WTC11 (cell line): ENCODE data around the gene HOXD13. TPM values are rescaled to one million over a fixed set of nuclear protein-coding genes. Genes with fewer than 3 reads are reported as not detected.
A peak's percentile ranks its signal among the peaks of the same experiment; 100 is the strongest.

Source experiments
- ATAC-seq: fragments of 200-7000 bp; cut with Tn5 transposase; 2 replicates; pipeline ENCODE4 v1.10.0; 2021; ENCODE audit warnings: mild to moderate bottlenecking, moderate library complexity
- CTCF ChIA-PET: fragments of 300-600 bp; sonication (Branson Sonifier 250); formaldehyde crosslinking; loops from one replicate; lab custom pipeline; 2021; ENCODE audit warnings: antibody characterized with exemption; lab: Charles Lee
- POLR2A ChIA-PET: fragments of 350-600 bp; sonication (Branson Sonifier 250); formaldehyde crosslinking; loops from one replicate; lab custom pipeline; 2021; ENCODE audit warnings: antibody characterized with exemption; lab: Charles Lee
- DNase-seq: peaks from one replicate; pipeline ENCODE4 v3.0.0; 2021; ENCODE audit warnings: low spot score
- H3K27ac Mint-ChIP-seq: 2 replicates; pipeline ENCODE4 v1.8.0; 2021; ENCODE audit warnings: mixed read lengths
- H3K27me3 Mint-ChIP-seq: 2 replicates; pipeline ENCODE4 v1.8.0; 2021; ENCODE audit warnings: low read depth, mild to moderate bottlenecking, moderate library complexity, mixed read lengths
- H3K36me3 Mint-ChIP-seq: 2 replicates; pipeline ENCODE4 v1.8.0; 2021; ENCODE audit warnings: mixed read lengths
- H3K4me1 Mint-ChIP-seq: 2 replicates; pipeline ENCODE4 v1.8.0; 2022; ENCODE audit warnings: mixed read lengths
- H3K4me3 Mint-ChIP-seq: 2 replicates; pipeline ENCODE4 v1.8.0; 2021; ENCODE audit warnings: mild to moderate bottlenecking, moderate library complexity, mixed read lengths
- H3K9me3 Mint-ChIP-seq: 2 replicates; pipeline ENCODE4 v1.8.0; 2021; ENCODE audit warnings: mixed read lengths
- ATF2 ChIP-seq: sonication (generic); formaldehyde crosslinking; IDR thresholded peaks from 2 replicates; pipeline ENCODE4 v1.8.1; 2022; ENCODE audit warnings: low read depth, missing genetic modification reagents, borderline replicate concordance
- CBFB ChIP-seq: sonication (generic); formaldehyde crosslinking; IDR thresholded peaks from 2 replicates; pipeline ENCODE4 v1.8.1; 2022; ENCODE audit warnings: mild to moderate bottlenecking, low read depth, missing genetic modification reagents
- ESRRA ChIP-seq: sonication (generic); formaldehyde crosslinking; IDR thresholded peaks from 2 replicates; pipeline ENCODE4 v1.8.1; 2022; ENCODE audit warnings: mild to moderate bottlenecking, missing genetic modification reagents, borderline replicate concordance
- ETV6 ChIP-seq: sonication (generic); formaldehyde crosslinking; IDR thresholded peaks from 2 replicates; pipeline ENCODE4 v1.8.1; 2022; ENCODE audit warnings: mild to moderate bottlenecking, missing genetic modification reagents
- GTF2I ChIP-seq: fragments of 250-450 bp; sonication (Bioruptor Pico); conservative IDR thresholded peaks from 2 replicates; pipeline ENCODE4 v1.4.0; 2021; ENCODE audit warnings: mild to moderate bottlenecking
- MYBL2 ChIP-seq: sonication (generic); formaldehyde crosslinking; IDR thresholded peaks from 2 replicates; pipeline ENCODE4 v1.8.1; 2023; ENCODE audit warnings: mild to moderate bottlenecking, moderate library complexity, missing genetic modification reagents
- NFE2L1 ChIP-seq: sonication (generic); formaldehyde crosslinking; IDR thresholded peaks from 2 replicates; pipeline ENCODE4 v1.8.1; 2023; ENCODE audit warnings: missing genetic modification reagents
- NFYB ChIP-seq: sonication (generic); formaldehyde crosslinking; conservative IDR thresholded peaks from 2 replicates; pipeline ENCODE4 v1.8.0; 2022; ENCODE audit warnings: low read depth, missing genetic modification reagents
- TCF7 ChIP-seq: sonication (generic); formaldehyde crosslinking; IDR thresholded peaks from 2 replicates; pipeline ENCODE4 v1.8.0; 2022; ENCODE audit warnings: mild to moderate bottlenecking, low read depth, missing genetic modification reagents, moderate library complexity
- TP53 ChIP-seq: sonication (generic); formaldehyde crosslinking; IDR thresholded peaks from 2 replicates; pipeline ENCODE4 v1.8.1; 2023; ENCODE audit warnings: mild to moderate bottlenecking, missing genetic modification reagents
- ZBTB43 ChIP-seq: sonication (generic); formaldehyde crosslinking; IDR thresholded peaks from 2 replicates; pipeline ENCODE4 v1.8.1; 2023; ENCODE audit warnings: mild to moderate bottlenecking, missing genetic modification reagents
- ZNF121 ChIP-seq: sonication (generic); formaldehyde crosslinking; IDR thresholded peaks from 2 replicates; pipeline ENCODE4 v1.8.0; 2023; ENCODE audit warnings: missing genetic modification reagents
- ZNF138 ChIP-seq: sonication (generic); formaldehyde crosslinking; conservative IDR thresholded peaks from 2 replicates; pipeline ENCODE4 v1.8.1; 2022; ENCODE audit warnings: mild to moderate bottlenecking, moderate library complexity, missing genetic modification reagents
- ZNF396 ChIP-seq: fragments of 250-450 bp; sonication (Bioruptor Pico); IDR thresholded peaks from 2 replicates; pipeline ENCODE4 v1.8.0; 2021; ENCODE audit warnings: mild to moderate bottlenecking, moderate library complexity, borderline replicate concordance
- ZNF423 ChIP-seq: fragments of 250-450 bp; sonication (Bioruptor Pico); IDR thresholded peaks from 2 replicates; pipeline ENCODE4 v2.1.2; 2022; ENCODE audit warnings: mild to moderate bottlenecking, moderate library complexity
- ZNF532 ChIP-seq: fragments of 250-450 bp; sonication (Bioruptor Pico); IDR thresholded peaks from 2 replicates; pipeline ENCODE4 v1.9.0; 2021; ENCODE audit warnings: mild to moderate bottlenecking, borderline replicate concordance
- total RNA-seq: library from RNA; stranded (reverse); gene quantifications from 3 replicates; pipeline ENCODE4 v1.2.3, GENCODE V29; 2021
- TF ChIP-seq, protein P1 (sequence below): sonication (generic); formaldehyde crosslinking; IDR thresholded peaks from 2 replicates; pipeline ENCODE4 v1.8.0; 2022; ENCODE audit warnings: mild to moderate bottlenecking, missing genetic modification reagents
- TF ChIP-seq, protein P2 (sequence below): sonication (generic); formaldehyde crosslinking; IDR thresholded peaks from 2 replicates; pipeline ENCODE4 v1.8.0; 2023; ENCODE audit warnings: mild to moderate bottlenecking, missing genetic modification reagents

The HOXD13 gene
- total RNA-seq, 1 experiment from 2014 or later, result not detected

GRCh38 chr2:176092270-176093144 lies at the start of gene HOXD13 (continued):
- no peak for TF ChIP-seq ATF2 (CRISPR knock-in tag)
- no peak for TF ChIP-seq TCF7 (CRISPR knock-in tag)
- no peak for TF ChIP-seq ETV6 (CRISPR knock-in tag)
- TF ChIP-seq ZNF396 (CRISPR knock-in tag), result no peak
- peak; percentile 49; the same call in 1 of the 2 replicates for TF ChIP-seq NFYB (CRISPR knock-in tag)
- no peak for TF ChIP-seq NFE2L1 (CRISPR knock-in tag)
- TF ChIP-seq GTF2I, result no peak
- no peak for TF ChIP-seq ZBTB43 (CRISPR knock-in tag)

DNA sequence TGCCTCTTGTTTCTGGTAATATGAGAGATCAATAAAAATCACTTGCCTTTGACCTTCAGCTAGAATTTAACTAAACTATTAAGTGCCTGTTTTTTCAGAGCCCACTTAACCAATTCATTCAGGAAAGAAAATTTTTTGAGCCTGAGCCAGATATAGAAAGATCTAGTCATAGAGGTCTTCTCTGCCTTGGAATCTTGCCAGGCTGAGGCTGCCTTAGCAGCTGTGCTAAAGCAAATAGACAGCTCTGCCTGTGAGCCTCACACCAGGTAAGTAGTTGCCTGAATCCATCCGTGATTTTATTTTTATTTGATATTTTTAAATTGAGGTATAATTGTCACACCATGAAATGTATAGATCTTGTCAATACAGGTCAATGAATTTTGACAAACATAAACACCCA lies 36.1 kb upstream of the HOXD13 start:
- Mint-ChIP-seq H3K36me3 (no peaks in the 10 kb centered on the region), H3K27me3 (peaks cover 15% of the 10 kb centered on the region), H3K9me3 (no peaks in the 10 kb centered on the region), H3K27ac (no peak overlapping the region), H3K4me3 (no peak overlapping the region), H3K4me1 (no peaks in the 10 kb centered on the region)
- ChIA-PET CTCF (no interaction called here), POLR2A (no interaction called here)
- no peak for DNase-seq
- ATAC-seq, result no peak
- no peak for TF ChIP-seq ZNF121
- no peak for TF ChIP-seq MYBL2 (CRISPR knock-in tag)
- no peak for TF ChIP-seq CBFB (CRISPR knock-in tag)
- TF ChIP-seq, protein P1, sequence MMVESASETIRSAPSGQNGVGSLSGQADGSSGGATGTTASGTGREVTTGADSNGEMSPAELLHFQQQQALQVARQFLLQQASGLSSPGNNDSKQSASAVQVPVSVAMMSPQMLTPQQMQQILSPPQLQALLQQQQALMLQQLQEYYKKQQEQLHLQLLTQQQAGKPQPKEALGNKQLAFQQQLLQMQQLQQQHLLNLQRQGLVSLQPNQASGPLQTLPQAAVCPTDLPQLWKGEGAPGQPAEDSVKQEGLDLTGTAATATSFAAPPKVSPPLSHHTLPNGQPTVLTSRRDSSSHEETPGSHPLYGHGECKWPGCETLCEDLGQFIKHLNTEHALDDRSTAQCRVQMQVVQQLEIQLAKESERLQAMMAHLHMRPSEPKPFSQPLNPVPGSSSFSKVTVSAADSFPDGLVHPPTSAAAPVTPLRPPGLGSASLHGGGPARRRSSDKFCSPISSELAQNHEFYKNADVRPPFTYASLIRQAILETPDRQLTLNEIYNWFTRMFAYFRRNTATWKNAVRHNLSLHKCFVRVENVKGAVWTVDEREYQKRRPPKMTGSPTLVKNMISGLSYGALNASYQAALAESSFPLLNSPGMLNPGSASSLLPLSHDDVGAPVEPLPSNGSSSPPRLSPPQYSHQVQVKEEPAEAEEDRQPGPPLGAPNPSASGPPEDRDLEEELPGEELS (CRISPR knock-in tag), result no peak
- TF ChIP-seq, protein P2, sequence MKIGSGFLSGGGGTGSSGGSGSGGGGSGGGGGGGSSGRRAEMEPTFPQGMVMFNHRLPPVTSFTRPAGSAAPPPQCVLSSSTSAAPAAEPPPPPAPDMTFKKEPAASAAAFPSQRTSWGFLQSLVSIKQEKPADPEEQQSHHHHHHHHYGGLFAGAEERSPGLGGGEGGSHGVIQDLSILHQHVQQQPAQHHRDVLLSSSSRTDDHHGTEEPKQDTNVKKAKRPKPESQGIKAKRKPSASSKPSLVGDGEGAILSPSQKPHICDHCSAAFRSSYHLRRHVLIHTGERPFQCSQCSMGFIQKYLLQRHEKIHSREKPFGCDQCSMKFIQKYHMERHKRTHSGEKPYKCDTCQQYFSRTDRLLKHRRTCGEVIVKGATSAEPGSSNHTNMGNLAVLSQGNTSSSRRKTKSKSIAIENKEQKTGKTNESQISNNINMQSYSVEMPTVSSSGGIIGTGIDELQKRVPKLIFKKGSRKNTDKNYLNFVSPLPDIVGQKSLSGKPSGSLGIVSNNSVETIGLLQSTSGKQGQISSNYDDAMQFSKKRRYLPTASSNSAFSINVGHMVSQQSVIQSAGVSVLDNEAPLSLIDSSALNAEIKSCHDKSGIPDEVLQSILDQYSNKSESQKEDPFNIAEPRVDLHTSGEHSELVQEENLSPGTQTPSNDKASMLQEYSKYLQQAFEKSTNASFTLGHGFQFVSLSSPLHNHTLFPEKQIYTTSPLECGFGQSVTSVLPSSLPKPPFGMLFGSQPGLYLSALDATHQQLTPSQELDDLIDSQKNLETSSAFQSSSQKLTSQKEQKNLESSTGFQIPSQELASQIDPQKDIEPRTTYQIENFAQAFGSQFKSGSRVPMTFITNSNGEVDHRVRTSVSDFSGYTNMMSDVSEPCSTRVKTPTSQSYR (CRISPR knock-in tag), result no peak
- TF ChIP-seq ZNF532 (CRISPR knock-in tag), result no peak
- TF ChIP-seq ESRRA, result no peak
- no peak for TF ChIP-seq TP53
- no peak for TF ChIP-seq ZNF423 (CRISPR knock-in tag)
- no peak for TF ChIP-seq ZNF138 (CRISPR knock-in tag)
